Type B pancreatic cell (in vitro differentiated cells): ENCODE data around the gene CEP112. TPM values are rescaled to one million over a fixed set of nuclear protein-coding genes. Genes with fewer than 3 reads are reported as not detected.
"Not testable (repeated sequence)": the region's sequence is repeated elsewhere in the genome, so short reads cannot be mapped to it uniquely, and the experiment has no call there.

ENCODE experiments used
- DNase-seq: peaks from one replicate; pipeline ENCODE4 v3.0.0; 2021; ENCODE audit warnings: mixed read lengths; ENCODE audit not compliant: unreplicated experiment; ENCODE audit errors: extremely low spot score
- H3K27ac Mint-ChIP-seq: 2 replicates; pipeline ENCODE4 v1.8.0; 2021; ENCODE audit warnings: mild to moderate bottlenecking, mixed read lengths
- H3K27me3 Mint-ChIP-seq: 2 replicates; pipeline ENCODE4 v1.8.0; 2021; ENCODE audit warnings: mixed read lengths
- H3K36me3 Mint-ChIP-seq: 2 replicates; pipeline ENCODE4 v1.8.0; 2021; ENCODE audit warnings: mixed read lengths
- H3K4me1 Mint-ChIP-seq: one replicate; pipeline ENCODE4 v1.8.0; 2021; ENCODE audit warnings: mixed read lengths; ENCODE audit not compliant: unreplicated experiment
- H3K4me3 Mint-ChIP-seq: 2 replicates; pipeline ENCODE4 v1.8.0; 2021; ENCODE audit warnings: mild to moderate bottlenecking, mixed read lengths
- H3K9me3 Mint-ChIP-seq: 2 replicates; pipeline ENCODE4 v1.8.0; 2021; ENCODE audit warnings: mixed read lengths
- total RNA-seq: library from RNA; stranded (reverse); gene quantifications from 2 replicates; pipeline ENCODE4 v1.2.1, GENCODE V29; 2021; ENCODE audit warnings: low replicate concordance
- TF ChIP-seq, protein P1 (sequence below): fragments of 200-600 bp; sonication (generic); conservative IDR thresholded peaks from 2 replicates; pipeline ENCODE4 v1.5.0; 2021; ENCODE audit warnings: antibody characterized with exemption, mild to moderate bottlenecking

CEP112 gene
- total RNA-seq, 1 donor from 2014 or later, result 18.0 TPM

GRCh38 chr17:65742403-65743307 is 449.3 kb downstream of the CEP112 start:
- no peak for DNase-seq
- peaks cover 15% of the 10 kb centered on the region for H3K4me1 Mint-ChIP-seq
- no peaks in the 10 kb centered on the region for H3K36me3 Mint-ChIP-seq
- no peak overlapping the region for H3K4me3 Mint-ChIP-seq
- no peaks in the 10 kb centered on the region for H3K27me3 Mint-ChIP-seq
- TF ChIP-seq, protein P1, sequence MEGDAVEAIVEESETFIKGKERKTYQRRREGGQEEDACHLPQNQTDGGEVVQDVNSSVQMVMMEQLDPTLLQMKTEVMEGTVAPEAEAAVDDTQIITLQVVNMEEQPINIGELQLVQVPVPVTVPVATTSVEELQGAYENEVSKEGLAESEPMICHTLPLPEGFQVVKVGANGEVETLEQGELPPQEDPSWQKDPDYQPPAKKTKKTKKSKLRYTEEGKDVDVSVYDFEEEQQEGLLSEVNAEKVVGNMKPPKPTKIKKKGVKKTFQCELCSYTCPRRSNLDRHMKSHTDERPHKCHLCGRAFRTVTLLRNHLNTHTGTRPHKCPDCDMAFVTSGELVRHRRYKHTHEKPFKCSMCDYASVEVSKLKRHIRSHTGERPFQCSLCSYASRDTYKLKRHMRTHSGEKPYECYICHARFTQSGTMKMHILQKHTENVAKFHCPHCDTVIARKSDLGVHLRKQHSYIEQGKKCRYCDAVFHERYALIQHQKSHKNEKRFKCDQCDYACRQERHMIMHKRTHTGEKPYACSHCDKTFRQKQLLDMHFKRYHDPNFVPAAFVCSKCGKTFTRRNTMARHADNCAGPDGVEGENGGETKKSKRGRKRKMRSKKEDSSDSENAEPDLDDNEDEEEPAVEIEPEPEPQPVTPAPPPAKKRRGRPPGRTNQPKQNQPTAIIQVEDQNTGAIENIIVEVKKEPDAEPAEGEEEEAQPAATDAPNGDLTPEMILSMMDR, result no peak
- no peaks in the 10 kb centered on the region for H3K9me3 Mint-ChIP-seq
- H3K27ac Mint-ChIP-seq, result no peak overlapping the region

DNA sequence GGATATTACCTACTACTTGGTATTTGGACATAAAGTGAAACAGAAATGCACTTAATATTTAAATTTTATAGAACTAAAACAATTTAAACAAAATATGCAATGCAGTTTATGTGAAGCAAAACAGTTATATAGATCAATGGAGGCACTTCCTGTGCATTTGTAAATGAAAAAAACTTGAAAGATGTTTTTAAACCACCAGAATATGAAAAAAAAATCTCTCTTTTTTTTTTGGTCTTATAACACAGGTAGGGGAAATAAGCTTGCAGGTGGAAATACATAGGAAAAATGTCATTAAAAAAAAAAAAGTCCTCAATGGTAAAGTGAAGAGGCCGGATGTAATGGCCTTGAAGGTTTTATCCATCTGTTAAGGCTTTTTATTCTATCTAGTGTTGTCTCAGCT is 450.2 kb downstream of the CEP112 start:
- Mint-ChIP-seq H3K36me3 (no peaks in the 10 kb centered on the region), H3K9me3 (no peaks in the 10 kb centered on the region), H3K27me3 (no peaks in the 10 kb centered on the region), H3K27ac (no peak overlapping the region), H3K4me1 (peaks cover 15% of the 10 kb centered on the region), H3K4me3 (no peak overlapping the region)
- TF ChIP-seq, protein P1, result no peak
- DNase-seq, result no peak

- Mint-ChIP-seq H3K4me1 (peaks cover 10% of the 10 kb centered on the region), H3K27ac (no peak overlapping the region), H3K9me3 (no peaks in the 10 kb centered on the region), H3K27me3 (no peaks in the 10 kb centered on the region), H3K36me3 (no peaks in the 10 kb centered on the region), H3K4me3 (no peak overlapping the region)
- TF ChIP-seq, protein P1, result no peak
- DNase-seq, result no peak
Observed at GRCh38 chr17:65739034-65739433, 452.9 kb downstream of the CEP112 start.

GRCh38 chr17:65737451-65737850 is 454.5 kb downstream of the CEP112 start:
- peaks cover 6% of the 10 kb centered on the region for H3K36me3 Mint-ChIP-seq
- H3K9me3 Mint-ChIP-seq, result no peaks in the 10 kb centered on the region
- H3K4me1 Mint-ChIP-seq, result peaks cover 3% of the 10 kb centered on the region
- no peak for DNase-seq
- TF ChIP-seq, protein P1, result no peak
- no peak overlapping the region for H3K27ac Mint-ChIP-seq
- H3K4me3 Mint-ChIP-seq, result no peak overlapping the region
- no peaks in the 10 kb centered on the region for H3K27me3 Mint-ChIP-seq

GRCh38 chr17:65733314-65733713 is 458.6 kb downstream of the CEP112 start:
- H3K36me3 Mint-ChIP-seq, result peaks cover 6% of the 10 kb centered on the region
- TF ChIP-seq, protein P1, result no peak
- H3K9me3 Mint-ChIP-seq, result peaks cover 6% of the 10 kb centered on the region
- no peaks in the 10 kb centered on the region for H3K4me1 Mint-ChIP-seq
- DNase-seq, result no peak
- no peak overlapping the region for H3K27ac Mint-ChIP-seq
- no peak overlapping the region for H3K4me3 Mint-ChIP-seq
- H3K27me3 Mint-ChIP-seq, result no peaks in the 10 kb centered on the region

GRCh38 chr17:65732667-65733066 is 459.3 kb downstream of the CEP112 start:
- H3K9me3 Mint-ChIP-seq, H3K4me1 Mint-ChIP-seq, H3K36me3 Mint-ChIP-seq, H3K4me3 Mint-ChIP-seq, H3K27me3 Mint-ChIP-seq, DNase-seq, H3K27ac Mint-ChIP-seq: not testable (repeated sequence)
